HepG2 (cell line): ENCODE data around the gene SLC6A8. TPM values are rescaled to one million over a fixed set of nuclear protein-coding genes. Genes with fewer than 3 reads are reported as not detected.

Experiments
- ASH2L ChIP-seq: fragments of 300-600, 200-600 bp; sonication (generic); IDR thresholded peaks from 2 replicates; pipeline ENCODE4 v1.7.0; 2017; ENCODE audit warnings: low read depth, mild to moderate bottlenecking, moderate library complexity, mixed read lengths, low read length; ENCODE audit not compliant: insufficient read length
- FOXC1 ChIP-seq: sonication (generic); formaldehyde crosslinking; IDR thresholded peaks from 2 replicates; pipeline ENCODE4 v1.8.0; 2022; ENCODE audit warnings: mild to moderate bottlenecking, missing genetic modification reagents, borderline replicate concordance
- GPBP1L1 ChIP-seq: sonication (generic); formaldehyde crosslinking; IDR thresholded peaks from 2 replicates; pipeline ENCODE4 v1.5.0; 2020; ENCODE audit warnings: mild to moderate bottlenecking, missing genetic modification reagents
- MNT ChIP-seq: fragments of 450-650 bp; IDR thresholded peaks from 2 replicates; pipeline ENCODE4 v1.6.1; 2016
- MYNN ChIP-seq: sonication (generic); formaldehyde crosslinking; IDR thresholded peaks from 2 replicates; pipeline ENCODE4 v1.4.0; 2020; ENCODE audit warnings: mild to moderate bottlenecking, low read depth, missing genetic modification reagents
- NFE2 ChIP-seq: sonication (generic); formaldehyde crosslinking; IDR thresholded peaks from 2 replicates; pipeline ENCODE4 v1.4.0; 2020; ENCODE audit warnings: missing genetic modification reagents
- RXRA ChIP-seq: sonication (generic); formaldehyde crosslinking; IDR thresholded peaks from 2 replicates; pipeline ENCODE4 v1.5.1; 2020; ENCODE audit warnings: missing genetic modification reagents
- TEAD2 ChIP-seq: sonication (generic); formaldehyde crosslinking; IDR thresholded peaks from 2 replicates; pipeline ENCODE4 v1.9.0; 2021; ENCODE audit warnings: missing genetic modification reagents
- TEAD3 ChIP-seq: optimal IDR thresholded peaks from 2 replicates; pipeline ENCODE3; 2016; ENCODE audit warnings: borderline replicate concordance
- ZBED4 ChIP-seq: sonication (generic); formaldehyde crosslinking; IDR thresholded peaks from 2 replicates; pipeline ENCODE4 v1.4.0; 2020; ENCODE audit warnings: missing genetic modification reagents, borderline replicate concordance
- ZC3H13 ChIP-seq: sonication (generic); formaldehyde crosslinking; IDR thresholded peaks from 2 replicates; pipeline ENCODE4 v1.8.1; 2023; ENCODE audit warnings: mild to moderate bottlenecking, missing genetic modification reagents, moderate library complexity
- ZNF331 ChIP-seq: sonication (generic); formaldehyde crosslinking; IDR thresholded peaks from 2 replicates; pipeline ENCODE4 v1.4.0; 2020; ENCODE audit warnings: missing genetic modification reagents
- ZNF580 ChIP-seq: IDR thresholded peaks from 2 replicates; pipeline ENCODE4 v1.6.1; 2016; ENCODE audit warnings: low read depth, borderline replicate concordance
- ZNF75D ChIP-seq: sonication (generic); formaldehyde crosslinking; IDR thresholded peaks from 2 replicates; pipeline ENCODE4 v1.8.1; 2023; ENCODE audit warnings: missing genetic modification reagents, mild to moderate bottlenecking, borderline replicate concordance
- ZNF775 ChIP-seq: sonication (generic); formaldehyde crosslinking; IDR thresholded peaks from 2 replicates; pipeline ENCODE4 v1.4.0; 2020; ENCODE audit warnings: missing genetic modification reagents, mild to moderate bottlenecking, moderate library complexity, borderline replicate concordance
- ZNF776 ChIP-seq: sonication (generic); formaldehyde crosslinking; IDR thresholded peaks from 2 replicates; pipeline ENCODE4 v1.4.0; 2020; ENCODE audit warnings: mild to moderate bottlenecking, missing genetic modification reagents
- polyA plus RNA-seq, 8 experiments: library from polyadenylated mRNA; depleted of rRNA in 3 of 8; stranded (reverse) in 7 of 8; unstranded in 1 of 8; fragments of >200 nt; fragmentation: Illumina TruSeq in 4 of 8; extraction: Trizol in 4 of 8; gene quantifications; 2 replicates each; pipeline versions ENCODE4 v1.2.1 to v1.2.3, GENCODE V29; 2011 to 2016; ENCODE audit warnings: low read depth in 4 of 8, missing spikeins in 1 of 8, mixed read lengths in 1 of 8; ENCODE audit not compliant: insufficient read depth in 1 of 8
- total RNA-seq, 5 experiments: library from RNA; depleted of rRNA; stranded (reverse); fragments of >200 nt; fragmentation: Illumina TruSeq; extraction: Trizol; gene quantifications; 2 replicates each; pipeline ENCODE4 v1.2.3, GENCODE V29; 2016; ENCODE audit warnings: low read depth in 1 of 5
- TF ChIP-seq, protein P1 (sequence below): sonication (generic); formaldehyde crosslinking; IDR thresholded peaks from 2 replicates; pipeline ENCODE4 v1.5.0; 2020; ENCODE audit warnings: missing genetic modification reagents
- TF ChIP-seq, protein P2 (sequence below): sonication (generic); formaldehyde crosslinking; IDR thresholded peaks from 2 replicates; pipeline ENCODE4 v1.8.0; 2022; ENCODE audit warnings: missing genetic modification reagents, mild to moderate bottlenecking, borderline replicate concordance
- TF ChIP-seq, protein P3 (sequence below): fragments of 450-650 bp; IDR thresholded peaks from 2 replicates; pipeline ENCODE4 v1.6.1; 2017

SLC6A8 gene
- total and polyA plus RNA-seq, 2 of the 13 experiments (the other 11 are each of a cell fraction or from before 2014, with no cell fraction given): 13.9 to 176 TPM

- TF ChIP-seq GPBP1L1 (no peak), ZNF776 (CRISPR knock-in tag) (no peak), ZNF331 (CRISPR knock-in tag) (no peak), TEAD3 (CRISPR knock-in tag) (peak; percentile 31), FOXC1 (CRISPR knock-in tag) (no peak), TEAD2 (CRISPR knock-in tag) (no peak), RXRA (peak; percentile 32; the same call in 1 of the 2 replicates), ZBED4 (no peak), ZNF775 (CRISPR knock-in tag) (no peak), MYNN (CRISPR knock-in tag) (no peak), ASH2L (no peak), ZNF75D (no peak), ZC3H13 (no peak), MNT (no peak), NFE2 (CRISPR knock-in tag) (no peak), ZNF580 (CRISPR knock-in tag) (no peak)
- TF ChIP-seq, protein P1, sequence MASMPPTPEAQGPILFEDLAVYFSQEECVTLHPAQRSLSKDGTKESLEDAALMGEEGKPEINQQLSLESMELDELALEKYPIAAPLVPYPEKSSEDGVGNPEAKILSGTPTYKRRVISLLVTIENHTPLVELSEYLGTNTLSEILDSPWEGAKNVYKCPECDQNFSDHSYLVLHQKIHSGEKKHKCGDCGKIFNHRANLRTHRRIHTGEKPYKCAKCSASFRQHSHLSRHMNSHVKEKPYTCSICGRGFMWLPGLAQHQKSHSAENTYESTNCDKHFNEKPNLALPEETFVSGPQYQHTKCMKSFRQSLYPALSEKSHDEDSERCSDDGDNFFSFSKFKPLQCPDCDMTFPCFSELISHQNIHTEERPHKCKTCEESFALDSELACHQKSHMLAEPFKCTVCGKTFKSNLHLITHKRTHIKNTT (CRISPR knock-in tag): no peak
- TF ChIP-seq, protein P2, sequence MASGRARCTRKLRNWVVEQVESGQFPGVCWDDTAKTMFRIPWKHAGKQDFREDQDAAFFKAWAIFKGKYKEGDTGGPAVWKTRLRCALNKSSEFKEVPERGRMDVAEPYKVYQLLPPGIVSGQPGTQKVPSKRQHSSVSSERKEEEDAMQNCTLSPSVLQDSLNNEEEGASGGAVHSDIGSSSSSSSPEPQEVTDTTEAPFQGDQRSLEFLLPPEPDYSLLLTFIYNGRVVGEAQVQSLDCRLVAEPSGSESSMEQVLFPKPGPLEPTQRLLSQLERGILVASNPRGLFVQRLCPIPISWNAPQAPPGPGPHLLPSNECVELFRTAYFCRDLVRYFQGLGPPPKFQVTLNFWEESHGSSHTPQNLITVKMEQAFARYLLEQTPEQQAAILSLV (CRISPR knock-in tag): 0 out of 2 replicates have a peak, but pooled peaks have one; percentile 11
- TF ChIP-seq, protein P3, sequence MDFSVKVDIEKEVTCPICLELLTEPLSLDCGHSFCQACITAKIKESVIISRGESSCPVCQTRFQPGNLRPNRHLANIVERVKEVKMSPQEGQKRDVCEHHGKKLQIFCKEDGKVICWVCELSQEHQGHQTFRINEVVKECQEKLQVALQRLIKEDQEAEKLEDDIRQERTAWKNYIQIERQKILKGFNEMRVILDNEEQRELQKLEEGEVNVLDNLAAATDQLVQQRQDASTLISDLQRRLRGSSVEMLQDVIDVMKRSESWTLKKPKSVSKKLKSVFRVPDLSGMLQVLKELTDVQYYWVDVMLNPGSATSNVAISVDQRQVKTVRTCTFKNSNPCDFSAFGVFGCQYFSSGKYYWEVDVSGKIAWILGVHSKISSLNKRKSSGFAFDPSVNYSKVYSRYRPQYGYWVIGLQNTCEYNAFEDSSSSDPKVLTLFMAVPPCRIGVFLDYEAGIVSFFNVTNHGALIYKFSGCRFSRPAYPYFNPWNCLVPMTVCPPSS: no peak
Observed at GRCh38 chrX:153645921-153646488, 41.7 kb upstream of the SLC6A8 start (continued).
